ENCODE measurements around the gene DGCR8. TPM values are rescaled to one million over a fixed set of nuclear protein-coding genes. Genes with fewer than 3 reads are reported as not detected.

DGCR8 gene
- total RNA-seq, 1 experiment from 2014 or later = 53.1 TPM

- BruUV-seq (replicated peaks) = no TSS peak
- H3K4me1 ChIP-seq = no peaks in the 10 kb centered on the region
- CTCF ChIA-PET = no interaction called here
- no peaks in the 10 kb centered on the region for H3K27me3 ChIP-seq (replicated peaks; ENCODE audit: control insufficient read depth, insufficient read depth, low read length)
- no peak for DNase-seq
- H3K4me3 ChIP-seq (ENCODE audit: low read depth, low read length) = no peak overlapping the region
- H3K27ac Mint-ChIP-seq (ENCODE audit: unreplicated experiment) = no peak overlapping the region
- POLR2A ChIA-PET = interaction anchor here (0.6 kb wide), 1 partner anchor 37 kb away, joined by 3 read pairs; no protein-coding TSS in a partner anchor
- no peaks in the 10 kb centered on the region for H3K9me3 ChIP-seq
- H3K4me1 Mint-ChIP-seq (ENCODE audit: low read depth, unreplicated experiment) = no peaks in the 10 kb centered on the region
- H3K9me3 Mint-ChIP-seq (ENCODE audit: unreplicated experiment) = no peaks in the 10 kb centered on the region
- no peaks in the 10 kb centered on the region for H3K36me3 Mint-ChIP-seq (ENCODE audit: insufficient read depth, unreplicated experiment)
- intact Hi-C loops (cut with micrococcal nuclease; ENCODE audit: unreplicated experiment) = no loop called here
- no peak overlapping the region for H3K4me3 Mint-ChIP-seq (ENCODE audit: unreplicated experiment)
- H3K27me3 Mint-ChIP-seq (ENCODE audit: insufficient read depth, unreplicated experiment) = no peaks in the 10 kb centered on the region
- no peak for TF ChIP-seq CTCF (IDR thresholded peaks at IDR 0.05; ENCODE audit: insufficient read depth in 1 of 2, low read depth in 1 of 2, low read length in 1 of 2, severe bottlenecking in 1 of 2, unreplicated experiment in 1 of 2)
- no peaks in the 10 kb centered on the region for H3K36me3 ChIP-seq (ENCODE audit: control insufficient read depth, insufficient read depth, low read length)
These were observed 56.5 kb downstream of the DGCR8 start for GRCh38 chr22:20136603-20136873.

DNA sequence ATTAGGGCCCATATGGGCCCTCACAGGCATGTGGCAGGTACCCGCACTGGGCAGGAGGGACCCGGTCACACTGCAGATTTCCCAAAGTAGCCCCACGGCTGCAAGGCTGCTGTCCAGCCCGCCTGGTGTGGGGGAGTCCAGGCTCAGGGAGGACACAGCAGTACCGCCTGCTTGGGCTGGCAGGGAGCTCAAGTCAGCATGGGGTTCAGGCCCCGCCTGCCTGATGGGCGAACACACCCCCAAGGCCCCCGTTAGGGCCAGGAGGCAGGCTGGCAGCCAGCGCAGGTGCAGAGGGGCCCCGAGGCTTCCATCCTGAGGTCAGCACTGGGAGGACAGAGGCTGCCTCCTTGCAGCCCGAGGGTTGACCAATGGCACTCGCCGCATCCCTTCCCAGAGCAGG is 57.1 kb downstream of the DGCR8 start:
- Mint-ChIP-seq H3K4me3 (ENCODE audit: unreplicated experiment) (no peak overlapping the region), H3K27ac (ENCODE audit: unreplicated experiment) (no peak overlapping the region), H3K27me3 (ENCODE audit: insufficient read depth, unreplicated experiment) (no peaks in the 10 kb centered on the region), H3K4me1 (ENCODE audit: low read depth, unreplicated experiment) (no peaks in the 10 kb centered on the region), H3K36me3 (ENCODE audit: insufficient read depth, unreplicated experiment) (no peaks in the 10 kb centered on the region), H3K9me3 (ENCODE audit: unreplicated experiment) (no peaks in the 10 kb centered on the region)
- no TSS peak for BruUV-seq (replicated peaks)
- TF ChIP-seq CTCF (IDR thresholded peaks at IDR 0.05; ENCODE audit: insufficient read depth in 1 of 2, low read depth in 1 of 2, low read length in 1 of 2, severe bottlenecking in 1 of 2, unreplicated experiment in 1 of 2) = no peak
- Histone ChIP-seq H3K36me3 (ENCODE audit: control insufficient read depth, insufficient read depth, low read length) (no peaks in the 10 kb centered on the region), H3K27me3 (replicated peaks; ENCODE audit: control insufficient read depth, insufficient read depth, low read length) (no peaks in the 10 kb centered on the region), H3K4me1 (no peaks in the 10 kb centered on the region), H3K9me3 (no peaks in the 10 kb centered on the region), H3K4me3 (ENCODE audit: low read depth, low read length) (no peak overlapping the region)
- CTCF ChIA-PET = no interaction called here
- POLR2A ChIA-PET = interaction anchor here (0.6 kb wide), 1 partner anchor 38 kb away, joined by 3 read pairs; no protein-coding TSS in a partner anchor
- DNase-seq = no peak
- intact Hi-C loops (cut with micrococcal nuclease; ENCODE audit: unreplicated experiment) = no loop called here

- Mint-ChIP-seq H3K4me1 (ENCODE audit: low read depth, unreplicated experiment) (no peaks in the 10 kb centered on the region), H3K27ac (ENCODE audit: unreplicated experiment) (no peak overlapping the region), H3K4me3 (ENCODE audit: unreplicated experiment) (no peak overlapping the region), H3K36me3 (ENCODE audit: insufficient read depth, unreplicated experiment) (no peaks in the 10 kb centered on the region), H3K9me3 (ENCODE audit: unreplicated experiment) (no peaks in the 10 kb centered on the region), H3K27me3 (ENCODE audit: insufficient read depth, unreplicated experiment) (no peaks in the 10 kb centered on the region)
- CTCF ChIA-PET = no interaction called here
- Histone ChIP-seq H3K36me3 (ENCODE audit: control insufficient read depth, insufficient read depth, low read length) (no peaks in the 10 kb centered on the region), H3K9me3 (no peaks in the 10 kb centered on the region), H3K27me3 (replicated peaks; ENCODE audit: control insufficient read depth, insufficient read depth, low read length) (no peaks in the 10 kb centered on the region), H3K4me1 (no peaks in the 10 kb centered on the region), H3K4me3 (ENCODE audit: low read depth, low read length) (no peak overlapping the region)
- POLR2A ChIA-PET = no interaction called here
- TF ChIP-seq CTCF (IDR thresholded peaks at IDR 0.05; ENCODE audit: insufficient read depth in 1 of 2, low read depth in 1 of 2, low read length in 1 of 2, severe bottlenecking in 1 of 2, unreplicated experiment in 1 of 2) = no peak
- BruUV-seq (replicated peaks) = no TSS peak
- intact Hi-C loops (cut with micrococcal nuclease; ENCODE audit: unreplicated experiment) = no loop called here
- DNase-seq = no peak
These were observed 57.8 kb downstream of the DGCR8 start for GRCh38 chr22:20137671-20138416.

All from Caco-2 (cell line).